ENCODE data around the gene RRP1B. TPM values are rescaled to one million over a fixed set of nuclear protein-coding genes. Genes with fewer than 3 reads are reported as not detected.

Gene RRP1B
- total and polyA plus RNA-seq, 2 experiments from 2014 or later: 18.6 to 19.2 TPM

DNA sequence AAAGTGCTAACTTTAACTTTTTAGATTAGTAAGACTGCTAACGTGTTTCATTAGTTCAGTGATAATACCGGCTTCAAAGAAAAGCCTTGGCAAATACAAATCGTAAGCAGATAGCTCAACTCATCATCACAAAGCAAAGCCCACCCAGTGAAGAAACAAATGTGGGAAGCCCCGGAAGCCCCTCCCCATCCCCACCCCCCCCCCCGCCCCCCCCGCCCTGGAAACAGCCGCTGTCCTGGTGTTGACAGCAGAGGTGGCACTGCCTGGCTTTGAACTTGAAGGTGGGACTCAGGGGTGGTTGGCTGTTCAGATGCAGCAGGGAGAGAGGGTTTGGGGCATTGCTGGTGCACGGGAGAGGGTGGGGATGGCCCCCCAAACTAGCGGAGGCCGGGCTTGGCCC lies 73.7 kb downstream of the RRP1B start:
- no peaks in the 10 kb centered on the region for H3K36me3 ChIP-seq (replicated peaks; ENCODE audit: insufficient read depth, low read depth)
- TF ChIP-seq, protein P1, sequence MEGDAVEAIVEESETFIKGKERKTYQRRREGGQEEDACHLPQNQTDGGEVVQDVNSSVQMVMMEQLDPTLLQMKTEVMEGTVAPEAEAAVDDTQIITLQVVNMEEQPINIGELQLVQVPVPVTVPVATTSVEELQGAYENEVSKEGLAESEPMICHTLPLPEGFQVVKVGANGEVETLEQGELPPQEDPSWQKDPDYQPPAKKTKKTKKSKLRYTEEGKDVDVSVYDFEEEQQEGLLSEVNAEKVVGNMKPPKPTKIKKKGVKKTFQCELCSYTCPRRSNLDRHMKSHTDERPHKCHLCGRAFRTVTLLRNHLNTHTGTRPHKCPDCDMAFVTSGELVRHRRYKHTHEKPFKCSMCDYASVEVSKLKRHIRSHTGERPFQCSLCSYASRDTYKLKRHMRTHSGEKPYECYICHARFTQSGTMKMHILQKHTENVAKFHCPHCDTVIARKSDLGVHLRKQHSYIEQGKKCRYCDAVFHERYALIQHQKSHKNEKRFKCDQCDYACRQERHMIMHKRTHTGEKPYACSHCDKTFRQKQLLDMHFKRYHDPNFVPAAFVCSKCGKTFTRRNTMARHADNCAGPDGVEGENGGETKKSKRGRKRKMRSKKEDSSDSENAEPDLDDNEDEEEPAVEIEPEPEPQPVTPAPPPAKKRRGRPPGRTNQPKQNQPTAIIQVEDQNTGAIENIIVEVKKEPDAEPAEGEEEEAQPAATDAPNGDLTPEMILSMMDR (IDR thresholded peaks at IDR 0.05; ENCODE audit: poor library complexity): no peak
- no peak for TF ChIP-seq EZH2phosphoT487 (IDR thresholded peaks at IDR 0.05; ENCODE audit: low read depth, severe bottlenecking, unreplicated experiment)
- H3K27me3 ChIP-seq: no peaks in the 10 kb centered on the region
- H3K4me3 ChIP-seq: no peak overlapping the region
- H3K4me1 ChIP-seq (ENCODE audit: insufficient read depth): peaks cover 71% of the 10 kb centered on the region
- peaks cover 82% of the 10 kb centered on the region for H3K79me2 ChIP-seq
- WGBS (ENCODE audit: low lambda C conversion rate, missing lambda C conversion rate): 83% methylated on average over 4 of the region's 10 CpGs
- H3K4me2 ChIP-seq: no peak overlapping the region
- DNase-seq (ENCODE audit: low spot score): no peak
- H3K27ac ChIP-seq: peak overlapping the region; percentile 90
- no peaks in the 10 kb centered on the region for H3K9me3 ChIP-seq (ENCODE audit: low read depth)
- H3K9me2 ChIP-seq (replicated peaks; ENCODE audit: insufficient read depth): no peaks in the 10 kb centered on the region
- peaks cover 5% of the 10 kb centered on the region for H4K20me1 ChIP-seq (ENCODE audit: insufficient read depth, poor library complexity, severe bottlenecking)
- no peak overlapping the region for H2AFZ ChIP-seq

DNA sequence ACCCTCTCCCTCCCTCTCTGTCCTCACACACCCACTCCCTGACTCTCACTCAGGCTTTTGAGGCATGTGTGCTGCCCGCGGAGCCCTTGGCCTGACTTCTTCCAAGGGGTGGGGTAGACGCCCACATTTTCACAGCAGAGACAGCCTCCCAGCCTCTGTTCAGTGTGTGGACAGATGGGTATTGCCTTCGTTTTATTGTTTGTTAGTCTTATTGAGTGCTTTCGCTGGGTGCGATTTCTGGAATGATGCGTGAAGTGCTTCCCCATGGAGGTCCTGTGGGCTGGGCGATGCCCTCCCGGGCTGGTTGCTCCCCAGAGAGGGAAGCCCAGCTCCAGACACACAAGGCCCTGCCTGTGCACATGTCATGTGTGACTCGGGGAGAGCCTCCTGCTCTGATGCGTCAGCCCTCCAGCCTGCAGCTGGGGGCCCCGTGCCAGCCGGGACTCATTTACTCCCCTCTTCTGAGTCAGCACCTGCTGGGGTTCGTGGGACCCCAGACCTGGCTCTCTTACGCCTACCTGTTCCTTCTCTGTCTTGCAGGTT lies 74.2 kb downstream of the RRP1B start:
- Histone ChIP-seq H3K4me3 (no peak overlapping the region), H3K79me2 (peaks cover 82% of the 10 kb centered on the region), H3K9me2 (replicated peaks; ENCODE audit: insufficient read depth) (no peaks in the 10 kb centered on the region), H3K27ac (peak overlapping the region; percentile 60), H3K4me1 (ENCODE audit: insufficient read depth) (peaks cover 69% of the 10 kb centered on the region), H3K4me2 (no peak overlapping the region), H4K20me1 (ENCODE audit: insufficient read depth, poor library complexity, severe bottlenecking) (peaks cover 5% of the 10 kb centered on the region), H3K27me3 (no peaks in the 10 kb centered on the region), H3K36me3 (replicated peaks; ENCODE audit: insufficient read depth, low read depth) (no peaks in the 10 kb centered on the region), H2AFZ (no peak overlapping the region), H3K9me3 (ENCODE audit: low read depth) (no peaks in the 10 kb centered on the region)
- WGBS (ENCODE audit: low lambda C conversion rate, missing lambda C conversion rate): 74% methylated on average over 15 of the region's 15 CpGs
- TF ChIP-seq EZH2phosphoT487 (IDR thresholded peaks at IDR 0.05; ENCODE audit: low read depth, severe bottlenecking, unreplicated experiment) (no peak), EZH2 (IDR thresholded peaks at IDR 0.05; ENCODE audit: borderline replicate concordance) (no peak)
- TF ChIP-seq, protein P1 (IDR thresholded peaks at IDR 0.05; ENCODE audit: poor library complexity): no peak
- DNase-seq (ENCODE audit: low spot score): no peak

DNA sequence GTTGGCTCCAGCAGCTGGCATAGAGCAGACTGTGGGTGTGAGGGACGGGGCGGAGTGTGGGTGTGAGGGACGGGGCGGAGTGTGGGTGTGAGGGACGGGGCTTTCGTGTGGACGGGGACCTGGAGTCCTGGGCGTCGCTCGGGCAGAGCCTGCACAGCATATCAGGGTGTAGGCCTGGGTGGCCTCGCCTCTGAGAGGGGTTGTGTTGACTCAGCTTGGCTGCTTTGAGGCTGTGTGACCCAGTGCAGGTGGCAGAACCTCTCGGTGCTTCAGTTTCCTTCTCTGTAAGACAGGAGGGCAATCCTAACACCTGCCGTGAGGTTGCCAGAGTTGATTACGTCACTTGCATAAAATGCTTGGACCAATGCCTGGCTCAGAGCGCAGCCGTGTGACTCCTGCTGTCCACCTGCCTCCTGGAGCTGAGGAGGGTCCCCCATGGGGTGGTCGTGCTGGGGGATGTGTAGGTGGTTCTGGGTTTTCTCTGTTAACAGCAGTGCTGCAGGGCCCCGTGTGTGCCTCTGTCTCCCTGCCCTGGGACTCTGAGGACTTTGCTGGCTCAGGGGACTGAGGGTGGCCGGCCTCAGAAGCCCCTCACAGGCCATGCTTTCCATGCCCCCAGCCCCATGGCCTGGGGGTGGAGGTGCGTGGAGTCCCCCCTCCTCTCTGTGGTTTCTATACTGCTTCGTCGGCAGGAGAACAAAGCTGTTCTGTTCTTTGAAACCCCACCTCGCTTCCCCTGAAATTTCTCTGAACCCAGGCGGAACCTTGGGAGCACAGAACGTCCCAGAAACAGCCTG lies 75.0 kb downstream of the RRP1B start:
- Histone ChIP-seq H3K79me2 (peaks cover 77% of the 10 kb centered on the region), H3K4me1 (ENCODE audit: insufficient read depth) (peaks cover 65% of the 10 kb centered on the region), H3K4me2 (no peak overlapping the region)

More for the DNA sequence above, 75.0 kb downstream of the RRP1B start:
- WGBS (ENCODE audit: low lambda C conversion rate, missing lambda C conversion rate): 80% methylated on average over 24 of the region's 25 CpGs
- Histone ChIP-seq H2AFZ (no peak overlapping the region), H4K20me1 (ENCODE audit: insufficient read depth, poor library complexity, severe bottlenecking) (peaks cover 5% of the 10 kb centered on the region), H3K9me3 (ENCODE audit: low read depth) (no peaks in the 10 kb centered on the region), H3K27ac (peak overlapping the region; percentile 60), H3K36me3 (replicated peaks; ENCODE audit: insufficient read depth, low read depth) (no peaks in the 10 kb centered on the region), H3K27me3 (no peaks in the 10 kb centered on the region), H3K4me3 (no peak overlapping the region), H3K9me2 (replicated peaks; ENCODE audit: insufficient read depth) (no peaks in the 10 kb centered on the region)
- TF ChIP-seq EZH2phosphoT487 (IDR thresholded peaks at IDR 0.05; ENCODE audit: low read depth, severe bottlenecking, unreplicated experiment): no peak
- TF ChIP-seq, protein P1 (IDR thresholded peaks at IDR 0.05; ENCODE audit: poor library complexity): no peak
- no peak for DNase-seq (ENCODE audit: low spot score)
